ENCODE results near the gene MATK.
"Not testable (repeated sequence)": the region's sequence is repeated elsewhere in the genome, so short reads cannot be mapped to it uniquely, and the experiment has no call there.

MATK gene

GRCh38 chr19:3816148-3816547, 30.0 kb upstream of the MATK start:
- not testable (repeated sequence) for DNase-seq (ENCODE audit: low spot score)

- DNase-seq (ENCODE audit: low spot score), result no peak
These were observed 28.5 kb upstream of the MATK start for GRCh38 chr19:3814648-3815047.

GRCh38 chr19:3813473-3814392, 27.6 kb upstream of the MATK start:
- DNase-seq (ENCODE audit: low spot score), result peak; percentile 15

- DNase-seq (ENCODE audit: low spot score), result no peak
These were observed 24.7 kb upstream of the MATK start for GRCh38 chr19:3810708-3811355.

- no peak for DNase-seq (ENCODE audit: low spot score)
These were observed 23.9 kb upstream of the MATK start for GRCh38 chr19:3809881-3810707.

GRCh38 chr19:3808420-3809143, 22.4 kb upstream of the MATK start:
- DNase-seq (ENCODE audit: low spot score), result no peak

- no peak for DNase-seq (ENCODE audit: low spot score)
These were observed 21.6 kb upstream of the MATK start for GRCh38 chr19:3807574-3808354.

GRCh38 chr19:3807131-3807480, 20.9 kb upstream of the MATK start:
- DNase-seq (ENCODE audit: low spot score), result no peak

- DNase-seq (ENCODE audit: low spot score), result no peak
These were observed 19.7 kb upstream of the MATK start for GRCh38 chr19:3805859-3806258.

- no peak for DNase-seq (ENCODE audit: low spot score)
These were observed 18.2 kb upstream of the MATK start for GRCh38 chr19:3804429-3804828.

GRCh38 chr19:3803986-3804385, 17.8 kb upstream of the MATK start:
- DNase-seq (ENCODE audit: low spot score), result no peak

- no peak for DNase-seq (ENCODE audit: low spot score)
These were observed 17.1 kb upstream of the MATK start for GRCh38 chr19:3803114-3803888.

GRCh38 chr19:3801412-3802096, 15.4 kb upstream of the MATK start:
- DNase-seq (ENCODE audit: low spot score), result peak; percentile 43

GRCh38 chr19:3800996-3801395, 14.8 kb upstream of the MATK start:
- DNase-seq (ENCODE audit: low spot score), result no peak

GRCh38 chr19:3798137-3798536, 12.0 kb upstream of the MATK start:
- peak; percentile 54 for DNase-seq (ENCODE audit: low spot score)

- DNase-seq (ENCODE audit: low spot score), result no peak
These were observed 10.2 kb upstream of the MATK start for GRCh38 chr19:3796358-3796757.

GRCh38 chr19:3793799-3794198, 7.6 kb upstream of the MATK start:
- DNase-seq (ENCODE audit: low spot score), result no peak

GRCh38 chr19:3792114-3792513, 5.9 kb upstream of the MATK start:
- no peak for DNase-seq (ENCODE audit: low spot score)

- DNase-seq (ENCODE audit: low spot score), result no peak
These were observed 4.8 kb upstream of the MATK start for GRCh38 chr19:3790941-3791340.

All from CD4-positive, alpha-beta T cell treated with Interleukin-15 for 4 hours (primary cell).